Posterior vena cava (tissue), 2 donors: ENCODE measurements around the gene ATP10A. TPM values are rescaled to one million over a fixed set of nuclear protein-coding genes. Genes with fewer than 3 reads are reported as not detected.

Experiments
- DNase-seq: peaks from one replicate; pipeline ENCODE4 v3.0.0-alpha.2; 2020; ENCODE audit warnings: low spot score
- intact Hi-C, 2 donors: fragments of 100-400 bp; cut with DNase I; formaldehyde crosslinking; loops; one replicate each; pipeline versions ENCODE4 v1.14.1 to v1.14.2; 2022 to 2023
- total RNA-seq, 2 donors: library from RNA; stranded (reverse); fragmentation: NEBNext Ultra II Directional; extraction: Animal tissue kit (Norgen Biotek cat#: 25700); gene quantifications; one replicate each; pipeline ENCODE4 v1.2.1, GENCODE V29; 2021
- donor health status: DM: yes; HTN: yes; CAD: no.
- donor health status: DM: yes; HTN: yes; CAD: no.

ATP10A gene
- total RNA-seq, 2 donors from 2014 or later, result 18.7 to 21.5 TPM

DNA sequence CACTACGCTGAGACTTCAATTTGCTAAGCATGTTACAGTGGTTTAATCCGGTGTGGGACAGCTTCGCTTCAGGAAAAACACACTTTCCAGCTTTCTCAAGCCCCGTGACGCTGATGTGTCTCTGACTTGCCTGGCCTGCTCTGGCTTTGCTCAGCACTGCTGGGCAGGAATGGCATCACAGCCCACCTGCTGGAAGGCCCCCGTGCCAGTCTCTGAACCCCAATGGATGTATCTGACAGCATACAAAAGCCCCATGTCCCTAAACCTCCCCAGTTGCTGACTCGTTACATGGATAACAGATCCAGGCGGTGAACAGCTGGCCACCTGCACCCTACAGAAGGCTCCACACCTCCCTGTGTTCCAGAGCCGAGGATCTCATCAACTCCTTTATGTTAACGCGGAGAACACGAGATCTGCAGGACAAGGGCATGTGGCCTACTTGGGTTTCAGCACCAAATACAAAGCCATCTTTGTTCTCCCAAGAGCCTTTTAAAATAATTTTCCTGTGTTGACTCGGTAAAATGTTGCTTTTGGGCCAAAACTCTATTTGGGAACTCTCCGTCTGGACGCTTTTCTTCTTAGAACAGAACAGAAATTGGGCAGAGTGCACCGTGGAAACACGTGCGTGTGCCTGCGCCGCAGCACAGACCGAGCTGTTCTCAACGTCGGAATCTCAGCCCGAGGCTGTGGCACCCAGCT is 61.4 kb downstream of the ATP10A start:
- DNase-seq, result no peak
- intact Hi-C loops, result loop anchor here in 1 of 2 donors (10.0 kb wide), 1 partner anchor 363 kb away; no protein-coding TSS in a partner anchor

DNA sequence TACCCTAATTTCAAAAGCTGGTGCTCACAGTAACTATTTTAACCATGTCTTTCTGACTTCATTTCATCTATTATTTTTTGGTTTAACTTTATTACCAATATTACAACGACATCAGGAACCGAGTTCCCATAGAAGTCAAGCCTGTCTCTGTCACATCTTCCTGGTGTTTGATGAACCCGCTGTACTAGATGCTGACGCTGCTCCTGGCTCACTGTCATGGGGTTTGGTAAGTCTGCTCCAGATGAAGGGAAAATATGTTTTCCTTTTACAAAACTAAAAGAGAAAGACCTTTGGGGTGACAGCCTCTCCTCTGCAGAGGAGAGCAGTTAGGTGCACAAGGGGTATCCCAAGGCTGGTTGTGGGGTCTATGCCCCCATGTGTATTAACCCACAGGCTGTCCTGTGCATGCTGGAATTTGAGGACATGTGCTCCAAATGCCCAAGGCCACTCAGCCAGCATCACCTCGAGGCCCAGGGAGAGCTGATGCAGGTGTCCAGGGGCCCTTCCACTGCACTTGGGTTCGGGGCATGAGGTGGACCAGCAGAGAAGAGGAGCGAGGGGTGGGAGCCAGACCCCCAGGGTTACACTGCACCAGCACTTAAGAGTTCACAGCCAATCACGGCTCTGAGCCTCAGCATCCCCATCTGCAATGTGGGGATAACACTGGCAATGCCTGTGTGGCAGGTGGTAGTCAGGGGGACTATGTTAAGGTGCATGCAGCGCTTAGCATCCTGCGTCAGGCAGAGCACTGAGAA is 62.2 kb downstream of the ATP10A start:
- DNase-seq, result no peak
- intact Hi-C loops, result loop anchor here in 1 of 2 donors (10.0 kb wide), 1 partner anchor 364 kb away; no protein-coding TSS in a partner anchor

DNA sequence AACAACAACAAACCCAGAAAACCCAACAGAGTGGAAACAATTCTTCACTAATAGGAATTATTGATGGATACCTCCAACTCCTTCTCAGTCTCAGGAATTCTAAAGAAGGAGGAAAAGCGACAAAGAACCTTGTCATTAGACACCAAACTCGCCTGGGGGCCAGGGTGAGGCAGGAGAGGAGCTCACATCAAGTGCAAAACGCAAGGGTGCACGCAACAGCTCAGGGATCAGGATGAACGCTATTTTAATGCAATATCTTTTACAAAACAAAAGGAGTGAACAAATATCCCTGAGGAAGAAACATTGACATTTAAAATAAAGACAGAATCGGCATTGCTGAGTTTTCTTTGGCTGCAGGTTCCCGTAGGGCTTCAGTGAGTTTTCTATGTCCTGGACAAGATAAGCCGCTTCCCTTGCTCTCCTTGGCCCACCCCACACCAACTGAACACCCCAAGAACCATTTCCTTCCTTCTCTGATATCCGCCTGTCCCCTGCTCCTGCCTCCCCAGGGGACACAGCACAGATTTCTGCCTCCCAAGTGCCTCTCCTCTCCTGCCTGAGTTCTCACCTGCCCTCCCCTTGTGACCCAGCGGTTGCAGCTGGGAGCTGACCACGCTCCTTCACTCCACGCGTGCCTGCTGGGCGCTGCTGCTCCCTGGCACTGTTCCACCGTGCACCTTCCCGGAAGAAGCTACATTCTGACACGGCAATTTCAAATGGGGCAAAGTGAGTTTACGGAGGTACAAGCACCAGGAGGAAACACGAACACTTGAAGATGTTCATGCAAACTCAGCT is 63.0 kb downstream of the ATP10A start:
- no peak for DNase-seq
- intact Hi-C loops, result loop anchor here in 1 of 2 donors (10.0 kb wide), 1 partner anchor 365 kb away; no protein-coding TSS in a partner anchor

DNA sequence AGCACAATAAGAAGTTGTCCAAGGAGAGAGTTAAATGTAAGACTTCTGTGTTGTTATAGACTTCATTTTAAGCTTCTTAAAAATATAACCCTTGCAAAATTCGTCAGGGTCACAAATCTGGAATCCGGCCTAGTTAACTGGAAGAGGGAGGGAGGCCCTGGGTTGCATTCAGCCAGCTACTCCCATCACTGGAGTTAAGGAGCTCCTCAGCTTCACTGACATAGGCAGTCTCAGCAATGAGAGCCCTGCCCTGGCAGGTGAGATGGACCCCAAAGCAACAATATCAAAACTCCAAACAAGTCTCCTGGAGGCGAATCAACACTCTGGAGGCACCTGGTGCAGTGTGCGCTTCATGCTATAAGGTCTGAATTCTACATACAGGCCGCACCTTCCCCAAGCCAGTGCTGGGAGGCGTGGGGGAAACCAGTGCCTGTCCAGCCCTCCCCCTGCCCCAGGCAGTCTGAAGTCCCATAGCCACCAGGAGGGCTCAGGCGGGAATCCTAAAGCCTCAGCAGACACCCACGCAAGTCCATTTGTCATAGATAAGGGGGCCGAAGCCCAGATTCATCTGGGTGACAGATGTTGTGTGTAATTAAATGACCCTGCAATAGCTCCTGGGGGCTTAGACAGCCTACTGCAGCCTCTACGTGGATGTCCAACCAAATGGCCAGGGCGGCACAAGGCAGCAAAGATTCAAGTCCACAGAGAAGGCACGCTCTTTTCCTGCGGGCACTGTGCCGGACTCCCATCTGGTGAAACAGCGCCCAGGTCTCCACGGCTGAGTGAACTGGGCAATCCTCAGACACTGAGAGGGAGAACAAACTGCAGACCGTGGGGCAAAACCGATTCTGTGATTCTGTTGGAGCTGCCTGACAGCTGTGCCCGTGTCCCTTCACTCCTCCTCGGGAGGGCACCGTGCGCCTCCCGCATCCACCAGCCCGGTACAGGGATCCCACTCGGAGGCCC is 64.9 kb downstream of the ATP10A start:
- intact Hi-C loops, result no loop called here
- DNase-seq, result no peak

DNA sequence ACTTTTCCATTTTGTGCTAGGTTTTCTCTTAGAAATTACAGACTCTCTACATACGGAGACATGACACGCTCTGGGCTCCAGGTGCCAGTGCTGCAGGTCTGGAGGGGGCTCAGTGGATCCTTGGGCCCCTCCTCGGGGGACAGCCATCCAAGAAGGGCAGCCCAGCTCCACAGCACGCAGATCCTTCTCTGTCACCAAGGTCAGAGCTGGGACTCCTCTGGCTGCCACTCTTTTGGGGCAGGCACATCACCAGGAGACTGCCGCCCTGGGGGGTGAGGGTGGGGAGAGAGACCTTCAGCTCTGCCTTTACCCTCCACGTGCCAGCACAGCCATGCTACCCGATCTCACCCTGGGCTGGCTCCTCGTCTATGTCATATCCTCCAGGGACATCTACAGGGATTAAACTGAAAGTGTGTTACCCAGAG is 65.6 kb downstream of the ATP10A start:
- DNase-seq, result no peak
- intact Hi-C loops, result no loop called here

DNA sequence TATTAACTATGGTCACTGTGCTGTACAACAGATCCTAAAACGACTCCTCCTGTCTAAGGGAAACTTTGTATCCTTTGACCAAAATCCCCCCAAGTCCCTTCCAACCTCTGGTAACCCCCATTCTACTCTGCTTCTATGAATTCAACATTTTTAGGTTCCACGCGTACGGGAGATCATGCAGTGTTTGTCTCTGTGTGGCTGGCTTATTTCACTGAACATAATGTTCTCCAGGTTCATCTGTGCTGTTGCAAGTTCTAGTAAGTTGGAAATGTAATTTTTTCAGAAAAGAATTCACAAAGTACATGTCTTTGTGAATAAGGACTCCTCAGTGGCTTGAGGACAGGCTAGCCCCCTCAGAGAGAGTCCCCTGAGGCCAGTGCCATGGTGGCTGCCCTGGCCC is 66.1 kb downstream of the ATP10A start:
- intact Hi-C loops, result no loop called here
- DNase-seq, result no peak

DNA sequence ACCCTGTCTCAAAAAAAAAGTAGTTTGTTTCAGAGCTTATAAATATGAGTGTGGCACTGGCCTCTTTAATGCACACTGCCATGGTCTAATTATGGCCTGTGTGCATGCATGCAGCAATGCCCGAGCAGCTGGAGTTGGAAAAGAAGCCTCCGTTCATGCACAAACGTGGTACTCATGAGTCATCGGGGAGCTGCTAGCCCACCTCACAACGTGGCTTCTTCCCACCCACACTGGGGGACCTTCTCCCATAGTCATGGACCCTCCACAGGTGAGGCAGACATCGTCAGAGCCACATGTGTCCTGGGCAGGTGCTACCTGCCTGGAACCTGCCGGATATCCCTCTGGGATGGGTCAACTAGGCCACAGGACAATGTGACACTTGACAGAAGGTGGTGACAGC is 66.7 kb downstream of the ATP10A start:
- no peak for DNase-seq
- intact Hi-C loops, result no loop called here

DNA sequence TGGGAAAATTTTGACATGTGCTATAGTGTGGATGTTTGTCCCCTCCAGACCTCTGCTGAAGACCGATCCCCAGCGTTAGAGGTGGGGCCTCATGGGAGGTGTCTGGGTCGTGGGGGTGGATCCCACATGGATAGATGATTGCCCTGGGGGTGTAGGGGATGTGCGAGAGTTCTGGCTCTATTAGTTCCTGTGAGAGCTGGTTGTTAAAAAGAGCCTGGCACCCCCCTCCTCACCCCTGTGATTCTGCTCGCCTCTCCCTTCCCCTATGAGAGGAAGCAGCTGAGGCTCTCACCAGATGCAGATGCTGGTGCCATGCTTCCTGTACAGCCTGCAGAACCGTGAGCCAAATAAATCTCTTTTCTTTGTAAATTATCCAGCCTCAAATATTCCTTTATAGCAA is 67.4 kb downstream of the ATP10A start:
- DNase-seq, result no peak
- intact Hi-C loops, result no loop called here

DNA sequence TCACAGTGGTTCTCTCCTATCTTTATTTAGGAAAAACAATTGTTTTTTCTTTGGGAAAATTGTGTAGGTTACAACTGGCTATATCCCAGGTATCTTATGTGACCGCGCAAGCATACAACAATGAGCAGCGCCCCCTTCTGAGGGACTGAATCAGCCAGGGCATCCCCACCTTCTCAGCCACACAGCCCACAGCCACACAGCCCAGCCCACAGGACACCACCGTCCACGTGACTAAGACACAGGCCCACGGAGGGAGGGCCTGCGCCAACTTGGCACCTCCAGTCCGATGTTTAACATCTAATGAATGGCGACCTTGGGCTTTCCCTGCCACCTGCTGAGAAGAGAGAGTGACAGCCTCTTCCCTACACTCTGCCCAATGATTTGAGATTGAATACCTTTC is 68.1 kb downstream of the ATP10A start:
- no peak for DNase-seq
- intact Hi-C loops, result no loop called here

DNA sequence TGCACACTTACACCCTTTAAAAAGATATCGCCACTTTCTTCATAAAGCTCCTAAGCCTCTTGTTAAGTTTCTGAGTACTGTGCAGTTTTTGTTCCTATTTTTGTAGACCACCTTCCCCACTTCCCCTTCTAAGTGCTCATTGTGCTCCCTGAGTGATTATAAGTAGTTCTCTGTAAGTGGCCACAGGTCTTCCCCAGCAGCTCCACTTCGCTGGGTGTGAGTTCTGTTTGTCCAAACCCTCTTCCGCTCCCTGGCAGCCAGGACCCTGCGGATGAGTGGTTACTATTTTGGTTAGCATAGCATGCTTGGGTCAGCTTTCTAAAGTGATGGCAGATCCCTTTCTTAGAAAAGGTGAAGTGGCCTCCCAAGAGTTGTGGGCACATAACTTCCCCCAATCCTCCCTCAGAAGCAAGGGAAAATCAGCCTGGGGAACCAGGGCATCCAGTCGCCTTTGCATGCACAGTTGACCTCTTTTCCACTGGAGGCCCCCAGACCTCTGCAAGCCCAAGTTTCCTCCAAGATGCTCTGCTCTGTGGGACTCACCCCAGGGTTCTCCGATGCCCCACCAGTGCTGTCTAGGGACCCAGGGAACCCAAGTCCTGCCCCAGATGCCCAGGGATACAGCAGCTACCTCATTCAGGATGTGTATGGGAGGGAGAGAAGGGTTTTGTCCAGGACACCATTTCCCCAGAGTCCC is 69.6 kb downstream of the ATP10A start:
- intact Hi-C loops, result no loop called here
- DNase-seq, result no peak

DNA sequence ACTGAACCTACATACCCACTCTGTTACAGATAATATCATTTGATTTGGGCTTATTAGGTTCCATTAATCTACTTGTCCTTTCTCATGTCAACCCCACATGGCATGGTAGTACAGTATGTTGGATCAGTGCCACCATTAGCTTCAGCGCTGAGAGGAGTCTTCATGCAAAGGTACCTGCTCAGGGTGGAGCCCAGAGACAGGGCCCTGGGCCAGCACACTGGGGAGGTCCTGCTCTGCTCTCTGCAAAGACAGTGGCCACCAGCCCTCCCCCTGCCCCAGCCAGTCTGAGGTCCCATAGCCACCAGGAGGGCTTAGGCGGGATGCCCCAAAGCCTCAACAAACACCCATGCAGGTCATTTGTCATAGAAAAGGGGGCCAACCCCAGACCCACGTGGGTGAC is 71.0 kb downstream of the ATP10A start:
- peak; percentile 52 for DNase-seq
- intact Hi-C loops, result no loop called here

DNA sequence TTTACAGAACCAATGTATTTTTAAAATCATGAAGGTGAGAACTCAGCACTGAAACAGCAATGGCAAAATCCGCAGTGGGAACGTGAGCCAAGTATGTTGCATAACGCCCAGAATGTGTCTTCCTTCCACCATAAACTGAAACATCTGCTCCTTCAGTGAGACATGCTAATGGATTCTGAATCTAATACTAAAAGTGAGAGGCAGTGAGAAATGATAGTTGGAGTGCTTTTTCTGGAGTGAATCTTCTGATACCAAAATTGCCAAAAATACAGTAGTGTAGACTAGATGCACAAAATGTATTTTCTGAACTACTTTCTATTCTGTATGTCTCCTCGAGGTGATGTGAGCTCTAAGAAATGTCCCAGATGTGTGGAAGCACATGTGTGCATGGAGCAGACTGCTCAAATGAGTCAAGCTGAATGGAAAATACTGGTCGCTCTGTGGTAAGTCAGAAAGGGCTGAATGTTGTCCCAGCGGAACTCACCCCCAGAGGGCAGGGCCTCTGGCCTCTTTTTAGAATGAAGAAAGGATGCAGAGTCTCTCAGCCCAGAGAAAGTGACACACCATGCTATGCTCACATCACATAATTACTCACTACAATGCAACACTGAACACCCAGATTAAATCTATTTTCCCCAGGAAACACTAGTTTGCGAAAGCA is 73.0 kb downstream of the ATP10A start:
- DNase-seq, result peak; percentile 85
- intact Hi-C loops, result no loop called here

DNA sequence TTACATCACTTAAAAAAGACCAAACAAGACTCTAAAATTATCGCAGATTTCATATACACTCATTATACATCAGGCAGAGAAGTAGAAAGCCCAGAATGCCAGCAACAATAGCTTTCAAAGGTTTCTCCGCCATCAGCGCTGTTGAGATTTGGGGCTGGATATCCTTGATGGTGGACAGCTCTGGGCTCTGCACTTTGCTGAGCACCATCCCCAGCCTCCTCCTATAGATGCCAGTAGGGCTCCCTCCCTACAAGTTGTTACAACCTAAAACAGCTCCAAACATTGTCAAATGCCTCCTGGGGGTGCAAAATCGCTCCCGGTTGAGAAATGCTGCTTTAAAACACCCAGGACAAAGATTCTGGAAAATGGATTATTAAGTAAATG is 73.5 kb downstream of the ATP10A start:
- intact Hi-C loops, result no loop called here
- no peak for DNase-seq

DNA sequence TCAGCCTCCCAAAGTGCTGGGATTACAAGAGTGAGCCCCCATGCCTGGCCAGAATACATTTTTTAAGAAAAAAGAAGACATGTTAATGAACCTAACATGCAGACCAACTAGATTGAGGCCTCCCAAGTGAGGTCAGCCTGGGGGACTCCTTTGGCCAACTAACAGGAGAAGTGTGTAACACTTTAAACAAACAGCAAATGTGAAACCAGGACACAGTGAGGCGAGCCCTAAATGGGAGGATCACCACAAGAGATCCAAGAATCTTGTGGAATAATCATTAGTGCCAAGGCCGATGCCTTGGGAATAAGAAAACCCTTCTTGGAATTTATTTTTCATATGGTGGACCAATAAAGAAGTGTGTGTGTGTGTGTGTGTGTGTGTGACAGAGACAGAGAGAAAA is 73.9 kb downstream of the ATP10A start:
- peak; percentile 82 for DNase-seq
- intact Hi-C loops, result no loop called here

DNA sequence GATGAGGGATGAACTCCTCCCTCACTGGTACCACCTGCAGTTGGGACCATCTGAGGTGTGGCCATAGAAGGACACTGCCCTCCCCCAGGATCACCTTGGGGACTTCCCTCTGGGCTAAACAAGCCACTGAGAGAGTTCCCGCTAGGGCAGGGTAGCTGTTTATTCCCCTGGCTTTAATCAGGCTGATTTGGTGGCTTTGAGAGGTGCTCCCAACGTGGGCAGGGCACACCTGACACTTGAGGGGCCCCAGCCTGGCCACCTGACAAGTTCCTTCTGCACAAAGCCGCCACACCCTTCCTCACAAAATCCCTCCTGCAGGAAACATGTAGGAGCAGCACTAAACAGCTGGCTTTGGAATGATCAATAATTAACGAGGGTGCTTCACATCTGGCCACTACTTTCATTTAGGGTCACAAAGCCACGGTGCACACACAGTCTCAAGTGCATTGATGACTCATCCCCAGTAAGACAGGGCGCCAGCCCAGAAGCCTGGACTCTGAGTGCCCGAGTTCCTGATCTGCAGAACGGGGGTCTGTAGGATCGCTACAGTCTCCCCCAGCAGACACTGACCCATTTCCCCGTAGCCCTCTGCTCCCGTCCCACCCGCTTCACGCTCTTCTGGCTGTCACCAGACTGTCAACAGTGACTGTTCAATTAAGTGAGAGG is 75.1 kb downstream of the ATP10A start:
- DNase-seq, result peak; percentile 83
- intact Hi-C loops, result no loop called here

DNA sequence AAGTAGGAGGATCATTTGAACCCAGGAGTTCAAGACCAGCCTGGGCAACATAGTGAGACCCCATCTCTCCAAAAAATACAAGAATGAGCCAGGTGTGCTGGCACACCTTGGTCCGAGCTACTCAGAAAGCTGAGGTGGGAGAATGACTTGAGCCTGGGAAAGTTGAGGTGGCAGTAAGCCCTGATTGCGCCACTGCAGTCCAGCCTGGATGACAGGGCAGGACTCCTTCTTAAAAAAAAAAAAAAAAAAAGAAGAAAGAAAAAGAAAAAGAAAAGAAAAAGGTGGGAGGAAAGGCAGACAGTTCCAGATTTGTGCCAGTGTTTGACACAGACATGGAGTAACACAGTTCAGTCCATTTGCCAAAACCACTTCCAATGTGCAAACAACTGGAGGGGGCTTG is 75.7 kb downstream of the ATP10A start:
- intact Hi-C loops, result no loop called here
- DNase-seq, result peak; percentile 18

DNA sequence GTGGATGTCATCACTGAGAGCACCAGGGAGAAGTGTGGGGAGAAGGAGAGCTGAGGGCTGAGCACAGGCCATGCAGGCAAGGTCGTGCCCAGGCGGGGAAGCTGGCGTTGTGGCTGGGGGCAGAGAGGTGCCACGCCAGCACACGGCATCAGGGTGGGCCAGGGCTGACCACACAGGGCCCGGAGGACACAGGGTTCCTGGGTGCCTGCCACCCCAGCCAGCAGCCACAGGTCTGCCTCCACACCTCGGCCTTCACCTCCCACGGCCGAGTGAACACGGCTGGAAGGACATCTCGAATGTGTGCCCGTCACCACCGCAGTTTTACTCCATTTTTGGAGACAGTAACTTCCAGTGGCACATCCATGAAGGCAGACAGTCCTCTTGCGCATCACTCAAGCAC is 77.1 kb downstream of the ATP10A start:
- peak; percentile 63 for DNase-seq
- intact Hi-C loops, result no loop called here
